ENCODE measurements around the gene SNRNP70.
A peak's percentile ranks its signal among the peaks of the same experiment; 100 is the strongest.

Gene SNRNP70

GRCh38 chr19:49107625-49108459, 22.6 kb downstream of the SNRNP70 start:
- TF ChIP-seq CTCF (IDR thresholded peaks at IDR 0.05; ENCODE audit: low read depth, low read length, missing control alignments), result no peak
- no peak overlapping the region for H3K4me3 ChIP-seq (replicated peaks; ENCODE audit: low read depth, low read length)
- DNase-seq (ENCODE audit: extremely low read depth, low read depth), result no peak

- no peak overlapping the region for H3K4me3 ChIP-seq (replicated peaks; ENCODE audit: low read depth, low read length)
- TF ChIP-seq CTCF (IDR thresholded peaks at IDR 0.05; ENCODE audit: low read depth, low read length, missing control alignments), result no peak
- no peak for DNase-seq (ENCODE audit: extremely low read depth, low read depth)
These were observed 23.8 kb downstream of the SNRNP70 start for GRCh38 chr19:49109051-49109450.

- DNase-seq (ENCODE audit: extremely low read depth, low read depth), result no peak
- no peak overlapping the region for H3K4me3 ChIP-seq (replicated peaks; ENCODE audit: low read depth, low read length)
- no peak for TF ChIP-seq CTCF (IDR thresholded peaks at IDR 0.05; ENCODE audit: low read depth, low read length, missing control alignments)
These were observed 24.4 kb downstream of the SNRNP70 start for GRCh38 chr19:49109569-49110233.

GRCh38 chr19:49110567-49110966, 25.3 kb downstream of the SNRNP70 start:
- DNase-seq (ENCODE audit: extremely low read depth, low read depth), result no peak
- no peak for TF ChIP-seq CTCF (IDR thresholded peaks at IDR 0.05; ENCODE audit: low read depth, low read length, missing control alignments)
- no peak overlapping the region for H3K4me3 ChIP-seq (replicated peaks; ENCODE audit: low read depth, low read length)

- no peak for DNase-seq (ENCODE audit: extremely low read depth, low read depth)
- H3K4me3 ChIP-seq (replicated peaks; ENCODE audit: low read depth, low read length), result no peak overlapping the region
- TF ChIP-seq CTCF (IDR thresholded peaks at IDR 0.05; ENCODE audit: low read depth, low read length, missing control alignments), result no peak
These were observed 26.2 kb downstream of the SNRNP70 start for GRCh38 chr19:49111218-49111998.

GRCh38 chr19:49113762-49114629, 28.7 kb downstream of the SNRNP70 start, which contains the start of gene LIN7B:
Gene LIN7B, plus strand, starts transcription at chr19:49114370. Its CDS starts 35 bp downstream, at chr19:49114405.
- DNase-seq (ENCODE audit: extremely low read depth, low read depth), result no peak
- TF ChIP-seq CTCF (IDR thresholded peaks at IDR 0.05; ENCODE audit: low read depth, low read length, missing control alignments), result no peak
- H3K4me3 ChIP-seq (replicated peaks; ENCODE audit: low read depth, low read length), result peak within 1 kb of the TSS; percentile 56

All from HFF-Myc (cell line).